HEK293T (cell line): ENCODE measurements around the gene SETD1B.

Experiments
- FOXA1 ChIP-seq: fragments of 450-650 bp; IDR thresholded peaks from 2 replicates; pipeline ENCODE4 v1.6.1; 2016; ENCODE audit warnings: mild to moderate bottlenecking
- SUZ12 ChIP-seq: fragments of 450-650 bp; IDR thresholded peaks from 2 replicates; pipeline ENCODE4 v1.6.1; 2016; ENCODE audit warnings: mild to moderate bottlenecking

- TF ChIP-seq SUZ12 (no peak), FOXA1 (no peak)
Measured at GRCh38 chr12:121861636-121862254, 57.9 kb downstream of the SETD1B start.
